Measurements from ENCODE around the gene TIMM44. TPM values are rescaled to one million over a fixed set of nuclear protein-coding genes. Genes with fewer than 3 reads are reported as not detected.

TIMM44 gene
- total RNA-seq, 1 donor from 2014 or later = 80.7 TPM

GRCh38 chr19:7904074-7905020, 39.1 kb downstream of the TIMM44 start:
- DNase-seq (ENCODE audit: low spot score in 2 of 2, unreplicated experiment in 2 of 2) = no peak
- H3K4me3 Mint-ChIP-seq = peak overlapping the region; percentile 85

GRCh38 chr19:7903244-7904073, 40.0 kb downstream of the TIMM44 start, which contains the start of gene MAP2K7:
Gene MAP2K7 (plus strand): TSS chr19:7903877. CDS start chr19:7903945, 68 bp downstream.
- peaks cover 3% of the 10 kb centered on the region for H3K36me3 Mint-ChIP-seq
- H3K27me3 Mint-ChIP-seq (ENCODE audit: low read depth) = peaks cover 2% of the 10 kb centered on the region
- H3K9me3 Mint-ChIP-seq = no peaks in the 10 kb centered on the region
- peaks cover 20% of the 10 kb centered on the region for H3K4me1 Mint-ChIP-seq
- H3K27ac Mint-ChIP-seq = peak within 1 kb of the TSS; percentile 97
- DNase-seq (ENCODE audit: low spot score in 2 of 2, unreplicated experiment in 2 of 2) = peak; percentile 100
- TF ChIP-seq CTCF (IDR thresholded peaks at IDR 0.05; ENCODE audit: unreplicated experiment) = no peak
- H3K4me3 Mint-ChIP-seq = peak within 1 kb of the TSS; percentile 85

More at GRCh38 chr19:7904074-7905020, 39.1 kb downstream of the TIMM44 start:
- H3K27me3 Mint-ChIP-seq (ENCODE audit: low read depth) = peaks cover 2% of the 10 kb centered on the region
- peaks cover 20% of the 10 kb centered on the region for H3K4me1 Mint-ChIP-seq
- TF ChIP-seq CTCF (IDR thresholded peaks at IDR 0.05; ENCODE audit: unreplicated experiment) = no peak
- peaks cover 3% of the 10 kb centered on the region for H3K36me3 Mint-ChIP-seq
- H3K27ac Mint-ChIP-seq = peak overlapping the region; percentile 64
- no peaks in the 10 kb centered on the region for H3K9me3 Mint-ChIP-seq

- H3K27ac Mint-ChIP-seq = peak overlapping the region; percentile 97
- H3K9me3 Mint-ChIP-seq = no peaks in the 10 kb centered on the region
- H3K4me1 Mint-ChIP-seq = peaks cover 20% of the 10 kb centered on the region
- H3K36me3 Mint-ChIP-seq = peaks cover 3% of the 10 kb centered on the region
- peak overlapping the region; percentile 80 for H3K4me3 Mint-ChIP-seq
- H3K27me3 Mint-ChIP-seq (ENCODE audit: low read depth) = peaks cover 2% of the 10 kb centered on the region
- DNase-seq (ENCODE audit: low spot score in 2 of 2, unreplicated experiment in 2 of 2) = no peak
- no peak for TF ChIP-seq CTCF (IDR thresholded peaks at IDR 0.05; ENCODE audit: unreplicated experiment)
These were observed 40.6 kb downstream of the TIMM44 start for GRCh38 chr19:7902796-7903243.

DNA sequence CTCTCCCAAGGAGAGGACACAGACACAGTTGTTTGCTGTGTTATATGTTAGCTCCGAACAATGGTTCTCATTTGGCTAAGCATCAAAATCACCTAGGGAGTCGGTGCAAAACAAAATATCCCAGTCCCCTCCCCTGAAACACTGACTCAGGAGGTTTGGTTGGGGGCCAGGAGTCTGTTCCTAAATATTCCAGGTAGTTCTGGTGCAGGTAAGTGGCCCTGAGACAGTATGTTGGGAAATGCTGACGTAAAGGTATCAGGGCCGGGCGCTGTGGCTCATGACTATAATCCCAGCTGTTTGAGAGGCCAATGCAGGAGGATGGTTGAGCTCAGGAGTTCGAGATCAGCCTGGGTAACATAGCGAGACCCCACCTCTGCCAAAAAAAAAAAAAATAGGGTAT, 42.1 kb downstream of the TIMM44 start:
- TF ChIP-seq CTCF (IDR thresholded peaks at IDR 0.05; ENCODE audit: unreplicated experiment) = no peak
- Mint-ChIP-seq H3K4me1 (peaks cover 20% of the 10 kb centered on the region), H3K27ac (no peak overlapping the region), H3K36me3 (peaks cover 3% of the 10 kb centered on the region), H3K9me3 (no peaks in the 10 kb centered on the region), H3K27me3 (ENCODE audit: low read depth) (peaks cover 2% of the 10 kb centered on the region), H3K4me3 (no peak overlapping the region)
- no peak for DNase-seq (ENCODE audit: low spot score in 2 of 2, unreplicated experiment in 2 of 2)

DNA sequence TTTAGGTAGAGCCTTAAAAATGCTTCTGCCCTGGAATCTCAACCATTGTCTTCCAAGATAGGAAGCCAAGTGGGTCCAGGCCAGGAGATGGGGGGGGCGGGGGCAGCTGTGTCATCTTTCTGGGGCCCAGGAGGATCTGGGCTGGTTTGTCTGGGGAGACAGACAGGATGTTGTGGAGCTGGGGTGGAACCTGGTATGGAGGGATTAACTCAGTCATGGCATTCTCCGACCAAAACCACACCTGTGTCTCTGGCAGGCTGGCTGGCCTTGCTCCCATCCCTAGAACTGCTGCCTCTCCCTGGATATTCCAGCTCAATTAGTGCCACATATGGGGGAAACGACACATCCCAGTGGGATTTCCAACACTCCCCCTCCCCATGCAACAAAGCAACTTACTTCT, 42.5 kb downstream of the TIMM44 start:
- peaks cover 20% of the 10 kb centered on the region for H3K4me1 Mint-ChIP-seq
- H3K27me3 Mint-ChIP-seq (ENCODE audit: low read depth) = peaks cover 2% of the 10 kb centered on the region
- no peaks in the 10 kb centered on the region for H3K9me3 Mint-ChIP-seq
- peaks cover 3% of the 10 kb centered on the region for H3K36me3 Mint-ChIP-seq
- DNase-seq (ENCODE audit: low spot score in 2 of 2, unreplicated experiment in 2 of 2) = no peak
- TF ChIP-seq CTCF (IDR thresholded peaks at IDR 0.05; ENCODE audit: unreplicated experiment) = no peak
- no peak overlapping the region for H3K27ac Mint-ChIP-seq
- no peak overlapping the region for H3K4me3 Mint-ChIP-seq

All from mesothelial cell of epicardium (in vitro differentiated cells).